Measurements from ENCODE around the gene SEMA7A.

- TF ChIP-seq REST (IDR thresholded peaks at IDR 0.05; ENCODE audit: insufficient read depth in 1 of 2, low read depth in 2 of 2, low read length in 2 of 2) = 0 out of 4 replicates have a peak, but pooled peaks of 1 of the 2 experiments have one; percentile 9
- no peak for TF ChIP-seq TAF1 (IDR thresholded peaks at IDR 0.05; ENCODE audit: borderline replicate concordance, insufficient read depth, low read length)
- TF ChIP-seq FOXP2 (optimal IDR thresholded peaks at IDR 0.05; ENCODE audit: borderline replicate concordance, extremely low read depth, extremely low read length, insufficient read depth) = peak; percentile 39
- TF ChIP-seq POLR2AphosphoS5 (IDR thresholded peaks at IDR 0.05; ENCODE audit: low read depth, low read length) = no peak
Measured at GRCh38 chr15:74382004-74382816, 51.5 kb downstream of the SEMA7A start.
